GM19463 (cell line): ENCODE measurements around the gene AQP1.

Experiments used
- ATAC-seq: cut with Tn5 transposase; IDR thresholded peaks from one replicate; pipeline ENCODE4 v1.9.1; 2021; ENCODE audit warnings: mild to moderate bottlenecking, moderate library complexity; ENCODE audit not compliant: unreplicated experiment

AQP1 gene

GRCh38 chr7:30911561-30911969 is at the start of gene AQP1:
AQP1 (plus strand) TSS chr7:30911853; CDS start chr7:30911910, 57 bp downstream.
- ATAC-seq = no peak

GRCh38 chr7:30862995-30863705 is 48.5 kb upstream of the AQP1 start:
- ATAC-seq = no peak

- no peak for ATAC-seq
Observed at GRCh38 chr7:30863706-30864035, 48.0 kb upstream of the AQP1 start.

GRCh38 chr7:30864101-30864500 is 47.6 kb upstream of the AQP1 start:
- ATAC-seq = no peak

- ATAC-seq = no peak
Observed at GRCh38 chr7:30865076-30865475, 46.6 kb upstream of the AQP1 start.

- no peak for ATAC-seq
Observed at GRCh38 chr7:30865821-30866220, 45.8 kb upstream of the AQP1 start.

- no peak for ATAC-seq
Observed at GRCh38 chr7:30866939-30867338, 44.7 kb upstream of the AQP1 start.

GRCh38 chr7:30867483-30867882 is 44.2 kb upstream of the AQP1 start:
- no peak for ATAC-seq

GRCh38 chr7:30869794-30870611 is 41.6 kb upstream of the AQP1 start:
- ATAC-seq = no peak

GRCh38 chr7:30870821-30871518 is 40.7 kb upstream of the AQP1 start:
- ATAC-seq = no peak

GRCh38 chr7:30871655-30872054 is 40.0 kb upstream of the AQP1 start:
- no peak for ATAC-seq

- no peak for ATAC-seq
Observed at GRCh38 chr7:30873207-30873606, 38.4 kb upstream of the AQP1 start.

GRCh38 chr7:30873656-30874055 is 38.0 kb upstream of the AQP1 start:
- no peak for ATAC-seq

- ATAC-seq = no peak
Observed at GRCh38 chr7:30874656-30875302, 36.9 kb upstream of the AQP1 start.

- ATAC-seq = no peak
Observed at GRCh38 chr7:30877015-30877769, 34.5 kb upstream of the AQP1 start.

GRCh38 chr7:30877993-30878392 is 33.7 kb upstream of the AQP1 start:
- ATAC-seq = no peak

GRCh38 chr7:30879139-30880124 is 32.2 kb upstream of the AQP1 start:
- no peak for ATAC-seq

- no peak for ATAC-seq
Observed at GRCh38 chr7:30880125-30880720, 31.4 kb upstream of the AQP1 start.

GRCh38 chr7:30880941-30881340 is 30.7 kb upstream of the AQP1 start:
- no peak for ATAC-seq
